ENCODE measurements around the gene SYTL3. TPM values are rescaled to one million over a fixed set of nuclear protein-coding genes. Genes with fewer than 3 reads are reported as not detected.
"Not testable (repeated sequence)": the region's sequence is repeated elsewhere in the genome, so short reads cannot be mapped to it uniquely, and the experiment has no call there.

The SYTL3 gene
- total RNA-seq, 2 donors from 2014 or later = 1.3 to 1.8 TPM

GRCh38 chr6:158654498-158654897 is 4.6 kb downstream of the SYTL3 start:
- peak; percentile 60 for ATAC-seq
- Histone ChIP-seq H3K36me3 (replicated peaks in 1 of 2; ENCODE audit: insufficient read depth in 1 of 2, low read depth in 2 of 2) (no peaks in the 10 kb centered on the region), H3K4me3 (no peak overlapping the region), H3K4me1 (no peaks in the 10 kb centered on the region), H3K9me3 (no peaks in the 10 kb centered on the region), H3K27me3 (no peaks in the 10 kb centered on the region), H3K27ac (peak overlapping the region in 2 of 4 donors; percentile 40 to 74)
- WGBS, 2 donors = 67 to 69% methylated on average over 6 of the region's 6 CpGs
- TF ChIP-seq, protein P1, sequence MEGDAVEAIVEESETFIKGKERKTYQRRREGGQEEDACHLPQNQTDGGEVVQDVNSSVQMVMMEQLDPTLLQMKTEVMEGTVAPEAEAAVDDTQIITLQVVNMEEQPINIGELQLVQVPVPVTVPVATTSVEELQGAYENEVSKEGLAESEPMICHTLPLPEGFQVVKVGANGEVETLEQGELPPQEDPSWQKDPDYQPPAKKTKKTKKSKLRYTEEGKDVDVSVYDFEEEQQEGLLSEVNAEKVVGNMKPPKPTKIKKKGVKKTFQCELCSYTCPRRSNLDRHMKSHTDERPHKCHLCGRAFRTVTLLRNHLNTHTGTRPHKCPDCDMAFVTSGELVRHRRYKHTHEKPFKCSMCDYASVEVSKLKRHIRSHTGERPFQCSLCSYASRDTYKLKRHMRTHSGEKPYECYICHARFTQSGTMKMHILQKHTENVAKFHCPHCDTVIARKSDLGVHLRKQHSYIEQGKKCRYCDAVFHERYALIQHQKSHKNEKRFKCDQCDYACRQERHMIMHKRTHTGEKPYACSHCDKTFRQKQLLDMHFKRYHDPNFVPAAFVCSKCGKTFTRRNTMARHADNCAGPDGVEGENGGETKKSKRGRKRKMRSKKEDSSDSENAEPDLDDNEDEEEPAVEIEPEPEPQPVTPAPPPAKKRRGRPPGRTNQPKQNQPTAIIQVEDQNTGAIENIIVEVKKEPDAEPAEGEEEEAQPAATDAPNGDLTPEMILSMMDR (IDR thresholded peaks at IDR 0.05) = no peak
- TF ChIP-seq POLR2A (IDR thresholded peaks at IDR 0.05) = no peak
- intact Hi-C loops (cut with DNase I) = no loop called here
- peak in 3 of 4 donors; percentile 35 to 81 (median 45) for DNase-seq

- TF ChIP-seq, protein P1 (IDR thresholded peaks at IDR 0.05) = no peak
- no peak for TF ChIP-seq POLR2A (IDR thresholded peaks at IDR 0.05)
- H3K27me3 ChIP-seq = no peaks in the 10 kb centered on the region
- no peaks in the 10 kb centered on the region for H3K4me1 ChIP-seq
- DNase-seq (peak in 1 of 4 donors; percentile 48), ATAC-seq (no peak)
- 47 to 76% methylated on average over 10 of the region's 10 CpGs for WGBS, 2 donors
- intact Hi-C loops (cut with DNase I) = no loop called here
- peak overlapping the region in 1 of 4 donors; percentile 74 for H3K27ac ChIP-seq
- H3K36me3 ChIP-seq (replicated peaks in 1 of 2; ENCODE audit: insufficient read depth in 1 of 2, low read depth in 2 of 2) = no peaks in the 10 kb centered on the region
- H3K4me3 ChIP-seq = no peak overlapping the region
- no peaks in the 10 kb centered on the region for H3K9me3 ChIP-seq
These were observed 5.2 kb downstream of the SYTL3 start for GRCh38 chr6:158654960-158655489.

- Histone ChIP-seq H3K27ac (peak overlapping the region in 1 of 4 donors; percentile 74), H3K4me1 (no peaks in the 10 kb centered on the region), H3K36me3 (replicated peaks in 1 of 2; ENCODE audit: insufficient read depth in 1 of 2, low read depth in 2 of 2) (no peaks in the 10 kb centered on the region), H3K4me3 (no peak overlapping the region), H3K27me3 (no peaks in the 10 kb centered on the region), H3K9me3 (no peaks in the 10 kb centered on the region)
- DNase-seq (no peak), ATAC-seq (no peak)
- TF ChIP-seq, protein P1 (IDR thresholded peaks at IDR 0.05) = no peak
- TF ChIP-seq POLR2A (IDR thresholded peaks at IDR 0.05) = no peak
- intact Hi-C loops (cut with DNase I) = no loop called here
- 75 to 82% methylated on average over 22 of the region's 22 CpGs for WGBS, 2 donors
These were observed 6.0 kb downstream of the SYTL3 start for GRCh38 chr6:158655569-158656450.

GRCh38 chr6:158656986-158657385 is 7.1 kb downstream of the SYTL3 start:
- intact Hi-C loops (cut with DNase I); H3K4me1 ChIP-seq; H3K27me3 ChIP-seq; H3K4me3 ChIP-seq; H3K36me3 ChIP-seq (replicated peaks in 1 of 2; ENCODE audit: insufficient read depth in 1 of 2, low read depth in 2 of 2); H3K27ac ChIP-seq; H3K9me3 ChIP-seq; DNase-seq; ATAC-seq: not testable (repeated sequence)
- 61 to 70% methylated on average over 6 to 9 of the region's 9 CpGs for WGBS, 2 donors

GRCh38 chr6:158660333-158660754 is 10.5 kb downstream of the SYTL3 start:
- Histone ChIP-seq H3K4me1 (no peaks in the 10 kb centered on the region), H3K27ac (no peak overlapping the region), H3K36me3 (replicated peaks in 1 of 2; ENCODE audit: insufficient read depth in 1 of 2, low read depth in 2 of 2) (no peaks in the 10 kb centered on the region), H3K27me3 (no peaks in the 10 kb centered on the region), H3K9me3 (no peaks in the 10 kb centered on the region), H3K4me3 (no peak overlapping the region)
- 26% methylated on average over 10 of the region's 10 CpGs for WGBS, 2 donors
- intact Hi-C loops (cut with DNase I) = no loop called here
- TF ChIP-seq, protein P1 (IDR thresholded peaks at IDR 0.05) = peak; percentile 43 to 78 (median 56)
- no peak for TF ChIP-seq POLR2A (IDR thresholded peaks at IDR 0.05)
- ATAC-seq (peak; percentile 74), DNase-seq (peak in 3 of 4 donors; percentile 46 to 59 (median 52))

Measured in body of pancreas (tissue), 4 donors.